ENCODE measurements around the gene C2orf92. TPM values are rescaled to one million over a fixed set of nuclear protein-coding genes. Genes with fewer than 3 reads are reported as not detected.
A peak's percentile ranks its signal among the peaks of the same experiment; 100 is the strongest.

Gene C2orf92
- total and polyA plus RNA-seq, 2 experiments from 2014 or later = 1.1 to 1.2 TPM

DNA sequence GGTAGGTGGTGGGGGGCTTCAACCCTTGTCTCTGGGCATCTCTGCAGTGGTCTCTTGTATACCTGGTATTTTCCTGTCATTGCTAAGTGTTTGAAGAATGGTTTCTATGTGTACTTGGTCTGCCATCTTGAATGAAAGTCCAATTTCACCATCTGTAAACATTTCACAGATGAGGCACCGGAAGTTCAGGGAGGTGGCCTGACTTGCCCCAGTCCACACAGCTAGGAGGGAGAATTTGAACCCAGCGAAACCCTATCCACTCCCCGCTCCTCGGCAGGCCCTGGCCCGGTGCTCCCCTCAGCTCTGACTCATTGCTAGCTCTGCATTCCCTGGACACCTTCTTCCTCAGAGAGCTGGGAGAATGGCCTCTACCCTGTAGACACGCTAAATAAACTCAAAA, 74.4 kb downstream of the C2orf92 start:
- Histone ChIP-seq H3K9me3 (ENCODE audit: low read depth) (no peaks in the 10 kb centered on the region), H3K27ac (no peak overlapping the region), H3K9ac (no peak overlapping the region), H3K9me2 (ENCODE audit: insufficient read depth) (no peaks in the 10 kb centered on the region), H3K4me3 (no peak overlapping the region), H3K27me3 (replicated peaks; ENCODE audit: insufficient read depth) (no peaks in the 10 kb centered on the region), H3K4me2 (ENCODE audit: unreplicated experiment) (no peak overlapping the region), H3K4me1 (ENCODE audit: insufficient read depth) (peaks cover 12% of the 10 kb centered on the region), H2AFZ (no peak overlapping the region), H4K20me1 (ENCODE audit: insufficient read depth) (no peaks in the 10 kb centered on the region), H3F3A (ENCODE audit: insufficient read depth) (0 out of 2 replicates have a peak, but pooled peaks cover 5% of the 10 kb centered on the region), H3K36me3 (ENCODE audit: low read depth) (no peaks in the 10 kb centered on the region), H3K79me2 (ENCODE audit: insufficient read depth) (no peaks in the 10 kb centered on the region)
- no peak for DNase-seq
- 98 to 100% methylated on average over 6 of the region's 6 CpGs for WGBS, 2 experiments (ENCODE audit: low coverage in 1 of 2, low lambda C conversion rate in 2 of 2, missing lambda C conversion rate in 2 of 2)
- TF ChIP-seq EZH2phosphoT487 (IDR thresholded peaks at IDR 0.05; ENCODE audit: insufficient read depth, low read depth) (no peak), EZH2 (IDR thresholded peaks at IDR 0.05; ENCODE audit: insufficient read depth, poor library complexity, severe bottlenecking) (no peak)
- in situ Hi-C loops (cut with MboI) = no loop called here

- Histone ChIP-seq H3K27me3 (replicated peaks; ENCODE audit: insufficient read depth) (no peaks in the 10 kb centered on the region), H3K9me2 (ENCODE audit: insufficient read depth) (no peaks in the 10 kb centered on the region), H3K36me3 (ENCODE audit: low read depth) (no peaks in the 10 kb centered on the region), H2AFZ (no peak overlapping the region), H3K4me2 (ENCODE audit: unreplicated experiment) (no peak overlapping the region), H3K79me2 (ENCODE audit: insufficient read depth) (no peaks in the 10 kb centered on the region), H3K27ac (no peak overlapping the region), H3K9me3 (ENCODE audit: low read depth) (no peaks in the 10 kb centered on the region), H3K4me1 (ENCODE audit: insufficient read depth) (peaks cover 12% of the 10 kb centered on the region), H3F3A (ENCODE audit: insufficient read depth) (0 out of 2 replicates have a peak, but pooled peaks cover 5% of the 10 kb centered on the region), H3K4me3 (no peak overlapping the region), H3K9ac (no peak overlapping the region), H4K20me1 (ENCODE audit: insufficient read depth) (no peaks in the 10 kb centered on the region)
- in situ Hi-C loops (cut with MboI) = no loop called here
- WGBS, 2 experiments (ENCODE audit: low coverage in 1 of 2, low lambda C conversion rate in 2 of 2, missing lambda C conversion rate in 2 of 2) = 59 to 62% methylated on average over 10 of the region's 10 CpGs
- no peak for DNase-seq
- TF ChIP-seq EZH2 (IDR thresholded peaks at IDR 0.05; ENCODE audit: insufficient read depth, poor library complexity, severe bottlenecking) (no peak), EZH2phosphoT487 (IDR thresholded peaks at IDR 0.05; ENCODE audit: insufficient read depth, low read depth) (no peak)
Observed at GRCh38 chr2:97745474-97746174, 76.1 kb downstream of the C2orf92 start.

DNA sequence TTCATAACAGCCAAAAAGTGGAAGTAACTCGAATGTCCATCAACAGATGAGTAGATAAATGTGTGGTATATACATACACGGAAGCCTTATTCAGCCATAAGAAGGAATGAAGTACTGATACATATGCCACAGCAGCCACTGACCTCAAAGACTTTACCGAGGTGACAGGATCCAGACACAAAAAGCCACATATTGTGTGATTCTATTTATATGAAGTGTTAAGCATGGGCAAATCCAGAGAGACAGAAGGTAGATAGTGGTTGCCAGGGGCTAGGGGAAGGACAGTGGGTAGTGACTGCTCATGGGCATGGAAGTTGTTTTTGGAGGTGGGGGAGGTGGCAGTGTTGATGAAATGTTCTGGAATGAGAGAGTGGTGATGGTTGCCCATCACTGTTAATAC, 77.8 kb downstream of the C2orf92 start:
- peak overlapping the region; percentile 29; the same call in 1 of the 2 replicates for H3K27ac ChIP-seq
- H3K9me2 ChIP-seq (ENCODE audit: insufficient read depth) = no peaks in the 10 kb centered on the region
- H3K4me3 ChIP-seq = no peak overlapping the region
- H3F3A ChIP-seq (ENCODE audit: insufficient read depth) = 0 out of 2 replicates have a peak, but pooled peaks cover 5% of the 10 kb centered on the region
- DNase-seq = no peak
- H3K36me3 ChIP-seq (ENCODE audit: low read depth) = no peaks in the 10 kb centered on the region
- TF ChIP-seq EZH2phosphoT487 (IDR thresholded peaks at IDR 0.05; ENCODE audit: insufficient read depth, low read depth) (no peak), EZH2 (IDR thresholded peaks at IDR 0.05; ENCODE audit: insufficient read depth, poor library complexity, severe bottlenecking) (no peak)
- H3K9ac ChIP-seq = no peak overlapping the region
- no peak overlapping the region for H2AFZ ChIP-seq
- H3K4me2 ChIP-seq (ENCODE audit: unreplicated experiment) = no peak overlapping the region
- H3K27me3 ChIP-seq (replicated peaks; ENCODE audit: insufficient read depth) = no peaks in the 10 kb centered on the region
- H3K9me3 ChIP-seq (ENCODE audit: low read depth) = no peaks in the 10 kb centered on the region
- peaks cover 14% of the 10 kb centered on the region for H3K4me1 ChIP-seq (ENCODE audit: insufficient read depth)
- in situ Hi-C loops (cut with MboI) = no loop called here
- H4K20me1 ChIP-seq (ENCODE audit: insufficient read depth) = no peaks in the 10 kb centered on the region
- WGBS, 2 experiments (ENCODE audit: low coverage in 1 of 2, low lambda C conversion rate in 2 of 2, missing lambda C conversion rate in 2 of 2) = 91 to 94% methylated on average over 3 of the region's 3 CpGs
- H3K79me2 ChIP-seq (ENCODE audit: insufficient read depth) = no peaks in the 10 kb centered on the region

DNA sequence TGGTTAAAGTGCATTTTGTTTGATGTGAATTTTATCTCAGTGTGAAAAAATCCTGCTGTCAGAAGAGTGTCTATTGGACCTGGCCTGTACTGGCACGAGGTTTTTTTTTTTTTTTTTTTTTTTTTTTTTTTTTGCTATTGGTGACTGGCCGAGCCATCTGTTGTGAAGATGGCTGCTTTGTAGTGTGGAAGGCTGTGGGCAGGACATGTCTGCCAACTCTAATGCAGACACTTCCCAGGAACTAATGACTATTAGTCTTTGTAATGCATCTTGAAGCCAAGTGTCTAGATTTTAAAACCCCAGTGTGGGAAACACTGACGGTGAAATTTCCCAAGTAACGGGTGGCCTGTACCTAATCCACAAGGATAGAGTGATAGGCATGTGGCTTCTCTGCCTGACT, 78.2 kb downstream of the C2orf92 start:
- H3K4me1 ChIP-seq (ENCODE audit: insufficient read depth) = peaks cover 15% of the 10 kb centered on the region
- no peaks in the 10 kb centered on the region for H3K36me3 ChIP-seq (ENCODE audit: low read depth)
- no peaks in the 10 kb centered on the region for H3K9me3 ChIP-seq (ENCODE audit: low read depth)
- no peaks in the 10 kb centered on the region for H3K79me2 ChIP-seq (ENCODE audit: insufficient read depth)
- H3K9ac ChIP-seq = peak overlapping the region; percentile 43
- H3K4me2 ChIP-seq (ENCODE audit: unreplicated experiment) = no peak overlapping the region
- DNase-seq = peak; percentile 79
- in situ Hi-C loops (cut with MboI) = no loop called here
- H3K9me2 ChIP-seq (ENCODE audit: insufficient read depth) = no peaks in the 10 kb centered on the region
- H4K20me1 ChIP-seq (ENCODE audit: insufficient read depth) = no peaks in the 10 kb centered on the region
- TF ChIP-seq EZH2phosphoT487 (IDR thresholded peaks at IDR 0.05; ENCODE audit: insufficient read depth, low read depth) = no peak
- TF ChIP-seq EZH2 (IDR thresholded peaks at IDR 0.05; ENCODE audit: insufficient read depth, poor library complexity, severe bottlenecking) = no peak
- H3K27ac ChIP-seq = peak overlapping the region; percentile 71
- no peak overlapping the region for H3K4me3 ChIP-seq
- whole genome bisulfite sequencing, 2 experiments (ENCODE audit: low coverage in 1 of 2, low lambda C conversion rate in 2 of 2, missing lambda C conversion rate in 2 of 2) = 31 to 36% methylated on average over 4 of the region's 4 CpGs
- no peak overlapping the region for H2AFZ ChIP-seq
- no peaks in the 10 kb centered on the region for H3K27me3 ChIP-seq (replicated peaks; ENCODE audit: insufficient read depth)
- 0 out of 2 replicates have a peak, but pooled peaks cover 5% of the 10 kb centered on the region for H3F3A ChIP-seq (ENCODE audit: insufficient read depth)

Measured in GM23248 (cell line).